Measurements from ENCODE around the gene OR1D5. TPM values are rescaled to one million over a fixed set of nuclear protein-coding genes. Genes with fewer than 3 reads are reported as not detected.

OR1D5 gene
- total RNA-seq, 1 experiment from 2014 or later = not detected

DNA sequence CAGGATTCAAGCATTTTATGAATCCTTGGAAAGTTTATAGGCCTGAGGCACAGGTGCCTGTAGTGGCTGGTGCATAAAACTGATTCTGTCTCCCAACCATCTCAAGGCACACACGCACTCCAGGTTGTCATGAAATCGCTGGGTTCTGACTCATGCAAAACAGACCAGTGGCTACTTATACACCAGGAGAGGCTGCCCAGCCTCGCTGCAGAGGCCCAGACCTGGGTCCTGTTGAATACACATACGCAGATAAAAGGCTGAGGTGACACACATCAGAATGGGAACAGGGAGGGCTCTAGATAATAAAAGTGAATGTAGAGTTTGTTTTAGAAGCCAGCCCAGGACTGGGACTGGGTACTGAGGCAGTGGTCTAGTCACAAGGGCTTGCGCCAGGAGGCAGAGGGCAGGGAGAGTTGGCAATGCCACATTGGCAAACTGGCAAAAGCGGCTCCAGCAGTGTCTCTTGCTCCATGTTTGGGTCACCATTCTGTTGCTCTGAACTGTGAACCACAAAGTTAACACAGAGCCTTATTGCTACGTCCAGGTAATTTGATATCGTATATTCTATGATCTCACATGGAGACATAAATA lies 13.6 kb downstream of the OR1D5 start (continued):
- TF ChIP-seq, protein P1, sequence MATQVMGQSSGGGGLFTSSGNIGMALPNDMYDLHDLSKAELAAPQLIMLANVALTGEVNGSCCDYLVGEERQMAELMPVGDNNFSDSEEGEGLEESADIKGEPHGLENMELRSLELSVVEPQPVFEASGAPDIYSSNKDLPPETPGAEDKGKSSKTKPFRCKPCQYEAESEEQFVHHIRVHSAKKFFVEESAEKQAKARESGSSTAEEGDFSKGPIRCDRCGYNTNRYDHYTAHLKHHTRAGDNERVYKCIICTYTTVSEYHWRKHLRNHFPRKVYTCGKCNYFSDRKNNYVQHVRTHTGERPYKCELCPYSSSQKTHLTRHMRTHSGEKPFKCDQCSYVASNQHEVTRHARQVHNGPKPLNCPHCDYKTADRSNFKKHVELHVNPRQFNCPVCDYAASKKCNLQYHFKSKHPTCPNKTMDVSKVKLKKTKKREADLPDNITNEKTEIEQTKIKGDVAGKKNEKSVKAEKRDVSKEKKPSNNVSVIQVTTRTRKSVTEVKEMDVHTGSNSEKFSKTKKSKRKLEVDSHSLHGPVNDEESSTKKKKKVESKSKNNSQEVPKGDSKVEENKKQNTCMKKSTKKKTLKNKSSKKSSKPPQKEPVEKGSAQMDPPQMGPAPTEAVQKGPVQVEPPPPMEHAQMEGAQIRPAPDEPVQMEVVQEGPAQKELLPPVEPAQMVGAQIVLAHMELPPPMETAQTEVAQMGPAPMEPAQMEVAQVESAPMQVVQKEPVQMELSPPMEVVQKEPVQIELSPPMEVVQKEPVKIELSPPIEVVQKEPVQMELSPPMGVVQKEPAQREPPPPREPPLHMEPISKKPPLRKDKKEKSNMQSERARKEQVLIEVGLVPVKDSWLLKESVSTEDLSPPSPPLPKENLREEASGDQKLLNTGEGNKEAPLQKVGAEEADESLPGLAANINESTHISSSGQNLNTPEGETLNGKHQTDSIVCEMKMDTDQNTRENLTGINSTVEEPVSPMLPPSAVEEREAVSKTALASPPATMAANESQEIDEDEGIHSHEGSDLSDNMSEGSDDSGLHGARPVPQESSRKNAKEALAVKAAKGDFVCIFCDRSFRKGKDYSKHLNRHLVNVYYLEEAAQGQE (IDR thresholded peaks at IDR 0.05; ENCODE audit: low read depth) = no peak
- TF ChIP-seq CBX3 (IDR thresholded peaks at IDR 0.05; ENCODE audit: low read depth) (no peak), ZFX (IDR thresholded peaks at IDR 0.05) (no peak), RAD21 (IDR thresholded peaks at IDR 0.05; ENCODE audit: low read depth) (no peak), SRF (IDR thresholded peaks at IDR 0.05; ENCODE audit: low read depth) (no peak)
- TF ChIP-seq, protein P2, sequence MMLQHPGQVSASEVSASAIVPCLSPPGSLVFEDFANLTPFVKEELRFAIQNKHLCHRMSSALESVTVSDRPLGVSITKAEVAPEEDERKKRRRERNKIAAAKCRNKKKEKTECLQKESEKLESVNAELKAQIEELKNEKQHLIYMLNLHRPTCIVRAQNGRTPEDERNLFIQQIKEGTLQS (IDR thresholded peaks at IDR 0.05) = no peak

DNA sequence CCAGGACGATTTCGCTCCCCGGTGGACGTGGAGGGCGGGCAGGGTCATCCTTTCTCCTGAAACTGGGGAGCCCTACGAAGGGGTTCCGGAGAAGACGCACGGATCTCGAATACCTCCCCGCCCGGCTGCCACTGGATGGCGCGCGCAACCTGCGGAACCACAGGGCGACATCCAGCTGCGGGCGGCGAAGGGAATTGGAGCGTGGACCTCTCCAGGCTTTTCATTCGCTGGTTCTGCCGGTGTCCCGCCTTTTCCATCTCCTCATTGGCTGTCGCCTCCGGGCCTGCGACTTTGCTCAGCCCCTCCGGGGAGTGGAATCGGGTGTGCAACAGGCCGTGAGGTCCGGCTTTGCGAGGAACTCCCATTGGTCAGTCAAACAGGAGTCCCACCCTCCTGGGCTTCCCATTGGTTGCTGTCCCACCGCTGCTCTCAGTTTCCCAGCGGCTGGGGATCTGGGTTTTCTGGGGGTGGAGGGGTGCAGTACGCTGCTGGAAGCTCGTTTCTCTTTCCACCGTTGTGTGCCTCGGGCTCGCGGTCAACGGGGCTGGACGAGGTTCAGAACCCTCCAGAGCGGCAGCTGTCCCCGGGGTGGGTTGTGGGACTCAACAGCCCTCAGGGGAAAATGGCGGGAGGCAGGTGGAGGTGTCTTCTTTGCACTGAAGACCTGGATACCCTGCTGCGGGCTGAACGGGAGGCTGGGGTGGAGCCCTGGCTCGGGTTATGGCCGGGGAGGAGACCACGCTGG lies 14.5 kb downstream of the OR1D5 start:
- BruUV-seq (replicated peaks) = no TSS peak
- TF ChIP-seq SP1 (IDR thresholded peaks at IDR 0.05; ENCODE audit: low read depth) (peak; percentile 98), CBX3 (IDR thresholded peaks at IDR 0.05; ENCODE audit: low read depth) (peak; percentile 78), ELF1 (IDR thresholded peaks at IDR 0.05; ENCODE audit: borderline replicate concordance, low read depth) (no peak), POLR2A (IDR thresholded peaks at IDR 0.05; ENCODE audit: borderline replicate concordance, extremely low read depth, insufficient read depth, insufficient read length) (peak; percentile 28), YY1 (IDR thresholded peaks at IDR 0.05; ENCODE audit: extremely low read depth, insufficient replicate concordance, low read depth, low read length) (peak; percentile 41), RAD21 (IDR thresholded peaks at IDR 0.05; ENCODE audit: low read depth) (peak; percentile 96), ZFX (IDR thresholded peaks at IDR 0.05) (no peak), POLR2AphosphoS5 (IDR thresholded peaks at IDR 0.05; ENCODE audit: low read depth, low read length) (peak; percentile 75)
- TF ChIP-seq, protein P3, sequence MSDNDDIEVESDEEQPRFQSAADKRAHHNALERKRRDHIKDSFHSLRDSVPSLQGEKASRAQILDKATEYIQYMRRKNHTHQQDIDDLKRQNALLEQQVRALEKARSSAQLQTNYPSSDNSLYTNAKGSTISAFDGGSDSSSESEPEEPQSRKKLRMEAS (IDR thresholded peaks at IDR 0.05) = no peak
- TF ChIP-seq, protein P4, sequence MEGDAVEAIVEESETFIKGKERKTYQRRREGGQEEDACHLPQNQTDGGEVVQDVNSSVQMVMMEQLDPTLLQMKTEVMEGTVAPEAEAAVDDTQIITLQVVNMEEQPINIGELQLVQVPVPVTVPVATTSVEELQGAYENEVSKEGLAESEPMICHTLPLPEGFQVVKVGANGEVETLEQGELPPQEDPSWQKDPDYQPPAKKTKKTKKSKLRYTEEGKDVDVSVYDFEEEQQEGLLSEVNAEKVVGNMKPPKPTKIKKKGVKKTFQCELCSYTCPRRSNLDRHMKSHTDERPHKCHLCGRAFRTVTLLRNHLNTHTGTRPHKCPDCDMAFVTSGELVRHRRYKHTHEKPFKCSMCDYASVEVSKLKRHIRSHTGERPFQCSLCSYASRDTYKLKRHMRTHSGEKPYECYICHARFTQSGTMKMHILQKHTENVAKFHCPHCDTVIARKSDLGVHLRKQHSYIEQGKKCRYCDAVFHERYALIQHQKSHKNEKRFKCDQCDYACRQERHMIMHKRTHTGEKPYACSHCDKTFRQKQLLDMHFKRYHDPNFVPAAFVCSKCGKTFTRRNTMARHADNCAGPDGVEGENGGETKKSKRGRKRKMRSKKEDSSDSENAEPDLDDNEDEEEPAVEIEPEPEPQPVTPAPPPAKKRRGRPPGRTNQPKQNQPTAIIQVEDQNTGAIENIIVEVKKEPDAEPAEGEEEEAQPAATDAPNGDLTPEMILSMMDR (IDR thresholded peaks at IDR 0.05 in 2 of 3, conservative IDR thresholded peaks at IDR 0.05 in 1 of 3; ENCODE audit: borderline replicate concordance in 1 of 3, insufficient read depth in 1 of 3, low read depth in 2 of 3, low read length in 2 of 3) = peak; percentile 50 to 78 (median 74)
- H3K9me3 ChIP-seq (ENCODE audit: control insufficient read depth in 1 of 2, insufficient read depth in 1 of 2, low read depth in 1 of 2, low read length in 2 of 2) = peaks cover 0 to 6% of the 10 kb centered on the region in 2 experiments; a peak in 2 of 4 replicates
- H3K36me3 ChIP-seq (ENCODE audit: control insufficient read depth in 1 of 2, insufficient read depth in 2 of 2, low read length in 2 of 2) = no peaks in the 10 kb centered on the region
- H3K79me2 ChIP-seq (ENCODE audit: insufficient read depth, low read length) = no peaks in the 10 kb centered on the region
- peak overlapping the region; percentile 47; the same call in 1 of the 2 replicates for H3K27ac ChIP-seq (ENCODE audit: low read depth, low read length)
- ATAC-seq (peak; percentile 99), DNase-seq (ENCODE audit: low read depth, low spot score) (peak; percentile 98)
- H2AFZ ChIP-seq (ENCODE audit: low read depth, low read length, poor library complexity, severe bottlenecking) = peak overlapping the region; percentile 95
- peak overlapping the region; percentile 60 for H3K9ac ChIP-seq (ENCODE audit: low read length)
- no peaks in the 10 kb centered on the region for H4K20me1 ChIP-seq (ENCODE audit: insufficient read depth)
- H3K9me2 ChIP-seq (ENCODE audit: insufficient read depth) = no peaks in the 10 kb centered on the region
- H3K4me2 ChIP-seq (ENCODE audit: low read length) = peak overlapping the region; percentile 92
- CTCF ChIA-PET = interaction anchor here (0.8 to 1.9 kb wide), 10 partner anchors 9 to 797 kb away, joined by 3 to 22 read pairs (median 4); partner anchors contain the start of genes CTNS, NCBP3 and SHPK
- peaks cover 5 to 17% of the 10 kb centered on the region in 2 experiments; a peak in 3 of 4 replicates for H3K4me1 ChIP-seq (ENCODE audit: control insufficient read depth in 1 of 2, insufficient read depth in 2 of 2, low read length in 2 of 2)
- RAD21 ChIA-PET (ENCODE audit: low non-redundant PET in 1 of 2, low total read pairs in 2 of 2, uncharacterized antibody in 2 of 2, unreplicated experiment in 2 of 2) = no interaction called here
- intact Hi-C loops (cut with micrococcal nuclease) = loop anchor here (5.0 to 10.0 kb wide), 2 partner anchors 486 to 598 kb away; no protein-coding TSS in a partner anchor
- POLR2A ChIA-PET = no interaction called here
- H3K27me3 ChIP-seq (ENCODE audit: insufficient read depth, low read length) = no peaks in the 10 kb centered on the region
- peak overlapping the region; percentile 70 to 71 for H3K4me3 ChIP-seq (replicated peaks in 1 of 2; ENCODE audit: low read depth in 1 of 2, low read length in 2 of 2)
